Memory B cell (primary cell): Measurements from ENCODE around the gene CUL1.

Experiments used
- ATAC-seq: fragments of 150-1000 bp; cut with Tn5 transposase; 2 replicates; pipeline ENCODE4 v1.10.0; 2021; ENCODE audit warnings: low read depth, mild to moderate bottlenecking, moderate library complexity
- DNase-seq, 2 donors: peaks; one replicate each; pipeline ENCODE4 v3.0.0; 2022; ENCODE audit warnings: low spot score in 2 of 2
- H3K27ac Mint-ChIP-seq: one replicate; pipeline ENCODE4 v1.8.0; 2022; ENCODE audit warnings: mild to moderate bottlenecking, moderate library complexity, mixed read lengths
- H3K27me3 Mint-ChIP-seq: one replicate; pipeline ENCODE4 v1.8.0; 2022; ENCODE audit warnings: mixed read lengths
- H3K36me3 Mint-ChIP-seq: one replicate; pipeline ENCODE4 v1.8.0; 2022; ENCODE audit warnings: mild to moderate bottlenecking, mixed read lengths
- H3K4me1 Mint-ChIP-seq: one replicate; pipeline ENCODE4 v1.8.0; 2022; ENCODE audit warnings: mixed read lengths
- H3K4me3 Mint-ChIP-seq: one replicate; pipeline ENCODE4 v1.8.0; 2022; ENCODE audit warnings: mild to moderate bottlenecking, moderate library complexity, mixed read lengths
- H3K9me3 Mint-ChIP-seq: one replicate; pipeline ENCODE4 v1.8.0; 2022; ENCODE audit warnings: mixed read lengths

Gene CUL1

GRCh38 chr7:148698397-148699023, at the start of gene CUL1:
TSS of gene CUL1 (plus strand) at chr7:148698903. CDS start at chr7:148730123, 31,220 bp downstream.
- DNase-seq (peak; percentile 77), ATAC-seq (peak; percentile 74)
- Mint-ChIP-seq H3K36me3 (no peaks in the 10 kb centered on the region), H3K4me1 (peaks cover 40% of the 10 kb centered on the region), H3K27ac (peak within 1 kb of the TSS; percentile 91), H3K4me3 (peak within 1 kb of the TSS; percentile 92), H3K9me3 (no peaks in the 10 kb centered on the region), H3K27me3 (no peaks in the 10 kb centered on the region)

- Mint-ChIP-seq H3K27me3 (peaks cover 6% of the 10 kb centered on the region), H3K27ac (no peak overlapping the region), H3K4me3 (no peak overlapping the region), H3K9me3 (no peaks in the 10 kb centered on the region), H3K4me1 (no peaks in the 10 kb centered on the region), H3K36me3 (no peaks in the 10 kb centered on the region)
- DNase-seq (no peak), ATAC-seq (no peak)
Observed at GRCh38 chr7:148650232-148650858, 48.4 kb upstream of the CUL1 start.

GRCh38 chr7:148652773-148653172, 45.9 kb upstream of the CUL1 start:
- no peak for ATAC-seq
- Mint-ChIP-seq H3K36me3 (no peaks in the 10 kb centered on the region), H3K9me3 (no peaks in the 10 kb centered on the region)

GRCh38 chr7:148657929-148658328, 40.8 kb upstream of the CUL1 start:
- Mint-ChIP-seq H3K27me3 (peaks cover 1% of the 10 kb centered on the region), H3K4me3 (no peak overlapping the region), H3K27ac (no peak overlapping the region), H3K9me3 (no peaks in the 10 kb centered on the region), H3K36me3 (peaks cover 2% of the 10 kb centered on the region), H3K4me1 (no peaks in the 10 kb centered on the region)
- DNase-seq (no peak), ATAC-seq (no peak)

More at GRCh38 chr7:148652773-148653172, 45.9 kb upstream of the CUL1 start:
- Mint-ChIP-seq H3K4me1 (no peaks in the 10 kb centered on the region), H3K27me3 (peaks cover 2% of the 10 kb centered on the region), H3K4me3 (no peak overlapping the region), H3K27ac (no peak overlapping the region)
- DNase-seq: no peak

- ATAC-seq: no peak
Observed at GRCh38 chr7:148661471-148661870, 37.2 kb upstream of the CUL1 start.

GRCh38 chr7:148662646-148663045, 36.1 kb upstream of the CUL1 start:
- ATAC-seq (no peak), DNase-seq (no peak)
- H3K36me3 Mint-ChIP-seq: peaks cover 2% of the 10 kb centered on the region
- H3K9me3 Mint-ChIP-seq: peaks cover 2% of the 10 kb centered on the region
- H3K4me1 Mint-ChIP-seq: peaks cover 2% of the 10 kb centered on the region
- H3K4me3 Mint-ChIP-seq: no peak overlapping the region
- no peak overlapping the region for H3K27ac Mint-ChIP-seq
- peaks cover 9% of the 10 kb centered on the region for H3K27me3 Mint-ChIP-seq

More at GRCh38 chr7:148661471-148661870, 37.2 kb upstream of the CUL1 start:
- no peaks in the 10 kb centered on the region for H3K9me3 Mint-ChIP-seq
- H3K4me1 Mint-ChIP-seq: no peaks in the 10 kb centered on the region
- no peak for DNase-seq
- H3K27me3 Mint-ChIP-seq: peaks cover 6% of the 10 kb centered on the region
- no peak overlapping the region for H3K4me3 Mint-ChIP-seq
- H3K27ac Mint-ChIP-seq: no peak overlapping the region
- H3K36me3 Mint-ChIP-seq: peaks cover 2% of the 10 kb centered on the region

GRCh38 chr7:148664324-148664723, 34.4 kb upstream of the CUL1 start:
- Mint-ChIP-seq H3K27me3 (peaks cover 12% of the 10 kb centered on the region), H3K27ac (no peak overlapping the region), H3K36me3 (peaks cover 2% of the 10 kb centered on the region), H3K4me1 (peaks cover 2% of the 10 kb centered on the region), H3K4me3 (no peak overlapping the region), H3K9me3 (peaks cover 5% of the 10 kb centered on the region)
- ATAC-seq: no peak
- no peak for DNase-seq

- Mint-ChIP-seq H3K27me3 (peaks cover 13% of the 10 kb centered on the region), H3K9me3 (peaks cover 5% of the 10 kb centered on the region), H3K4me1 (peaks cover 2% of the 10 kb centered on the region), H3K4me3 (no peak overlapping the region), H3K36me3 (peaks cover 2% of the 10 kb centered on the region), H3K27ac (no peak overlapping the region)
- ATAC-seq (no peak), DNase-seq (no peak)
Observed at GRCh38 chr7:148665221-148665620, 33.5 kb upstream of the CUL1 start.

- H3K27me3 Mint-ChIP-seq: peaks cover 10% of the 10 kb centered on the region
- H3K4me3 Mint-ChIP-seq: no peak overlapping the region
- H3K4me1 Mint-ChIP-seq: peaks cover 2% of the 10 kb centered on the region
- H3K27ac Mint-ChIP-seq: no peak overlapping the region
- H3K9me3 Mint-ChIP-seq: peaks cover 9% of the 10 kb centered on the region
- ATAC-seq (no peak), DNase-seq (no peak)
- peaks cover 1% of the 10 kb centered on the region for H3K36me3 Mint-ChIP-seq
Observed at GRCh38 chr7:148669927-148670326, 28.8 kb upstream of the CUL1 start.

GRCh38 chr7:148670374-148670773, 28.3 kb upstream of the CUL1 start:
- DNase-seq: no peak
- Mint-ChIP-seq H3K36me3 (peaks cover 1% of the 10 kb centered on the region), H3K4me3 (no peak overlapping the region), H3K4me1 (peaks cover 2% of the 10 kb centered on the region), H3K27ac (no peak overlapping the region), H3K27me3 (peaks cover 10% of the 10 kb centered on the region), H3K9me3 (peaks cover 11% of the 10 kb centered on the region)
- ATAC-seq: no peak

GRCh38 chr7:148670807-148671206, 27.9 kb upstream of the CUL1 start:
- Mint-ChIP-seq H3K4me3 (no peak overlapping the region), H3K27ac (no peak overlapping the region), H3K4me1 (peaks cover 2% of the 10 kb centered on the region), H3K27me3 (peaks cover 10% of the 10 kb centered on the region), H3K9me3 (peaks cover 11% of the 10 kb centered on the region), H3K36me3 (peaks cover 1% of the 10 kb centered on the region)
- no peak for DNase-seq
- ATAC-seq: no peak

GRCh38 chr7:148672041-148672440, 26.7 kb upstream of the CUL1 start:
- H3K9me3 Mint-ChIP-seq: peaks cover 9% of the 10 kb centered on the region
- peaks cover 11% of the 10 kb centered on the region for H3K27me3 Mint-ChIP-seq
- DNase-seq: no peak
- H3K4me3 Mint-ChIP-seq: no peak overlapping the region
- H3K4me1 Mint-ChIP-seq: peaks cover 2% of the 10 kb centered on the region
- H3K27ac Mint-ChIP-seq: no peak overlapping the region
- H3K36me3 Mint-ChIP-seq: peaks cover 1% of the 10 kb centered on the region
- ATAC-seq: no peak

GRCh38 chr7:148674689-148675088, 24.0 kb upstream of the CUL1 start:
- DNase-seq (no peak), ATAC-seq (no peak)
- Mint-ChIP-seq H3K4me3 (no peak overlapping the region), H3K9me3 (peaks cover 6% of the 10 kb centered on the region), H3K36me3 (peaks cover 1% of the 10 kb centered on the region), H3K27ac (no peak overlapping the region), H3K4me1 (no peaks in the 10 kb centered on the region), H3K27me3 (peaks cover 7% of the 10 kb centered on the region)

- Mint-ChIP-seq H3K27me3 (peaks cover 4% of the 10 kb centered on the region), H3K4me1 (no peaks in the 10 kb centered on the region), H3K36me3 (peaks cover 1% of the 10 kb centered on the region), H3K27ac (no peak overlapping the region), H3K9me3 (peaks cover 9% of the 10 kb centered on the region), H3K4me3 (no peak overlapping the region)
- ATAC-seq: no peak
- no peak for DNase-seq
Observed at GRCh38 chr7:148676291-148676690, 22.4 kb upstream of the CUL1 start.

- no peak for DNase-seq
- H3K27ac Mint-ChIP-seq: no peak overlapping the region
- ATAC-seq: no peak
- peaks cover 4% of the 10 kb centered on the region for H3K27me3 Mint-ChIP-seq
- H3K9me3 Mint-ChIP-seq: peaks cover 8% of the 10 kb centered on the region
- no peaks in the 10 kb centered on the region for H3K4me1 Mint-ChIP-seq
- no peaks in the 10 kb centered on the region for H3K36me3 Mint-ChIP-seq
- H3K4me3 Mint-ChIP-seq: no peak overlapping the region
Observed at GRCh38 chr7:148681821-148682220, 16.9 kb upstream of the CUL1 start.
